Measurements from ENCODE around the gene GLO1.
"Not testable (repeated sequence)": the region's sequence is repeated elsewhere in the genome, so short reads cannot be mapped to it uniquely, and the experiment has no call there.

The GLO1 gene

DNA sequence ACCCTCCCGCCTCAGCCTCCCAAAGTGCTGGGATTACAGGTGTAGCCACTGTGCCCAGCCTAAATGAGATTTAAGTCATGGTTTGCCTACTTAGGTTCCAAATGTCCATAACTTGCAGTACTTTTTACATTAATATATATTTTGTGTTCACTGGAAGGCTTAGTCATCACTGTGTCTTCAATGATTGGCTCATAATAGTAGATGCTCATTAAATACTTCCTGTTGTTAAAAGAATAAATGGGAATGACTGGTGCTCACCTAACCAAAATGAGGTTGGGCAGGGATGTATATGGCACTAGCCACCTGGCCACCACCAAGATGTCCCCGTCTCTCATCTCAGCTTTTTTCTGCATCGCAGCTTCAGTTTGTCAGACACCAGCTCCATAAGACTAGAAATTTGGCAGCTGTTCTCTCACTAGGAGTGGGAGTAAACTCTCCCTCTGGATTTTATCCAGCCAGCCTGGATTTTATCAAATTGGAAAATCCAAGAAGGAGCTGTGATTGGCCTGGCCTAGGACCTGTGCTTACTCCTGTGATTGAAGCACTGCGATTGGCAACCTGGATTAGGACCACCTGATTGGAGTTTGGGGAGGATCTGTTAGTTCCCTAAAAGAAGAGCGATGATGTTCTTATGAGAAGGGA lies 1.1 kb upstream of the GLO1 start:
- DNase-seq: no peak

DNA sequence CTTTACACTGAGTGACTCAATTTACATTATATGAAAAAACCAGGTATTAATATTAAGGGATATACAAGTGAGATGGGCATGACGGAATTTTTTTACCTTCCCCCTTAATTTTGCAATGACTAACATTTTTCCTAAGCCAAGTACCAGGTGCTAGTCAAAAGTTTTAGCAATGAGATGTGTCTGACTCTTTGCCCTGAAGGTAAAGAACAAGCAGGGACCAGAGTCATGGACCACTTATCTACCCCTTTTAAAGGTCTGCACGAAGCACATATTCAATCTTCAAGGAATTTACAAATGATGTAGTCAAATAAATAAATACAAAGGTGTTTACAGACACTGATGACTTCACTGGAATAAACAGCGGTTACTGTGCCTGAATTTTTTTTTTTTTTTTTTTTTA lies 1.4 kb downstream of the GLO1 start:
- no peak for DNase-seq

DNA sequence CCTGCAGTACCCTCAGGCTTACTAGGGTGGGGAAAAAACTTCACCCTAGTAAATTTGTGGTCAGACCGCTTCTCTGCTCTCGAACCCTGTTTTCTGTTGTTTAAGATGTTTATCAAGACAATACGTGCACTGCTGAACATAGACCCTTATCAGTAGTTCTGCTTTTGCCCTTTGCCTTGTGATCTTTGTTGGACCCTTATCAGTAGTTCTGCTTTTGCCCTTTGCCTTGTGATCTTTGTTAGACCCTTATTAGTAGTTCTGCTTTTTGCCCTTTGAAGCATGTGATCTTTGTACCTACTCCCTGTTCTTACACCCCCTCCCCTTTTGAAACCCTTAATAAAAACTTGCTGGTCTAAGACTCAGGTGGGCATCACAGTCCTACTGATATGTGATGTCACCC lies 3.2 kb downstream of the GLO1 start:
- not testable (repeated sequence) for DNase-seq

DNA sequence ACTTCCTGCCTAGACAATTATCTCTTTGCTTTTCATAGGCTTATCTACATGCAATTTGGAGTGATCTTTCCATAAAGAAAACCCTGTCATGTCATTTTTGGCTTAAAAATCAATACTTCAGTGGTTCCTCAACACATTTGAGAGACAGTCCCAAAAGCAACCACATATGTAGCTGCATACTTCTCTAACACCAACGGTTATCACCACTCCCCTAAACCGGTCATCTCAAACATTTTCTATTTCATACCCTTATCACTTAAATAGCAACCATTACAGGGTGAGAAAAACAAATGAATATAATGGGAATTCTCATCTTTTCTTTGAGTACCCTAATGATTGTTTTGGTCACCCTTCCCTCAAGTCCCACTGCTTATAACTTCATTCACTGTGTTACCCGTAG lies 5.1 kb downstream of the GLO1 start:
- no peak for DNase-seq

DNA sequence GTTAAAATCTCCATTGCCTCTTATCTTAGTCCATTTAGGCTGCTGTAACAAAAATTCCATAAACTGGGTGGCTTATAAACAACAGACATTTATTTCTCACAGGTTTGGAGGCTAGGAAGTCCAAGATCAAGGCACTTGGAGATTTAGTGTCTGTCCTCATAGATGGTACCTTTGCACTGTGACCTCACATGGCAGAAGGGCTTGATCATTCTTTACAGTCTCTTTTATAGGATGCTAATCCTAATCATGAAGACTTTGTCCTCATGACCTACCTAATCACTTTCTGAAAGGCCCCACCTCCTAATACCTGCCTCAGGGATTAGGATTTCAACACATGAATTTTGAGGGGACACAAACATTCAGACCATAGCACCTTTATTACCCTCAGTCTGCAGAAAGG lies 6.6 kb downstream of the GLO1 start:
- no peak for DNase-seq

DNA sequence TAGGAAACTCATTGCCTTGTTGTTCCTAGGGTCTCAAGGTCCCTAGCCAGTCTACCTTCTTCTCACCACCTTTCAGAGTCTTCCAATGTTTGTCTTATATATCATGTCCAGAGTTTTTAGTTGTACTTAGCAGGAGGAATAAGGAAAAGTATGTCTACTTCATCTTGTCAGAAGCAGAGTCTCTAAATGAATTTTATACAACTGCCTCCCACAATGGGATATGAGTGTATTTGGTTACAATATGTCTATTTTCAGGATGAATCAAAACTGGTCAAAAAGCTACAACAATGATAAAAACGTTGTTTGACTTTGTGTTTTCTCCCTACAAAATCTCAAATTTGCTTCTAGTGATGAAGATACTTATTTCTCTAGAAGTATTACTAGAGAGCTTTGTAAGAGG lies 7.0 kb downstream of the GLO1 start:
- DNase-seq: no peak

DNA sequence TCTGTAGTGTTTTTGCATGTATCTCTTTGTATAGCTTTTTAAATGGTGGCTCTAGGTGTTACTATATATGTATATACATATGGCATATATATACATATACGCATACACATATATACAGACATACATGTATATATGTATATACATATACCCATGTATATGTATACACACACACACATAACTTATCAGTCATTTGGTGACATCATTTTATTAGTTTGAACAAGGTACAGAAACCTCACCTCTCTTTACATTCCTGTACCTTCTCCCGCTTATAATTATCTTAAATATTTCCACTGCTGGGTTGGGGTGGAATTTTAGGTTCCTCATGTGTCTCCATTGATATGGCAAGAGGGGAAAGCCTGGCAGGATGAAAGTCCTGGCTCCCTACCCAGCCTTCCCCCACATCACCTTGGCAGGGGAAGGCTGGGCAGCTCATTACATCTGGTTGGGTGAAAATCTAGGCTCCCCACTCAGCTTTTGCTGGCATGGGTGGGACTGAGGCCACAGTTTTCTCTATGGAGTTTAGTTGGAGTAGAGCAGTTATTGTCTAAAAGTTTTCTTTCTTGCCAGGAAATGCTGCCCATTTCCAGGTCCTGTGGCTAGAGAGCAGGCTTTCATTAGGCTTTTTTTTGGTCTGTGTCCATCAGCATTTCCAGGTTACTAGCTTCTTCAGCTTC lies 7.6 kb downstream of the GLO1 start:
- DNase-seq: no peak

DNA sequence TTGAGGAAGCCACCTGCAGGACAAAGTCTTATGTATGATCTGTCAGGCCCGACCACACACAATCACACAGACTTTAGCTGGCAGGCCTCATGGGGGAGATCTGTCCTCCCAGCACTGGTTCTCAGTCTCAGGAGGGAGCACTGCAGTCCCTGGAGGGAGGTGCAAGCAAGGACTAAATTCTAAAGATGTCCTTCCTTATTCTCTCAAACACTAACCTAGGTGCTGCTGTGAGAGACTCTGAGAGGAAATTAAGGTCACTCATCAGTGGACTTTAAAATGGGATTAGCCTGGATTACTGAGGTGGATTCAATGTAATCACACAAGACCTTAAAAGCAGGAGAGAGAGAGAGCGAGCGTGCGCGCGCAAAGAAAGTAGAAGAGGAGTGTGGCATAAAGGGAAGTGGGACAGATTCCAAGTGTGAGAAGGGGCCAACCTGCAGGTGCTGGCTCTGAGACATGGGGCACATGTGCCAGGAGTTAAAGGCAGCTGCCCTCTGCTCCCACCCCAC lies 14.3 kb downstream of the GLO1 start:
- no peak for DNase-seq

DNA sequence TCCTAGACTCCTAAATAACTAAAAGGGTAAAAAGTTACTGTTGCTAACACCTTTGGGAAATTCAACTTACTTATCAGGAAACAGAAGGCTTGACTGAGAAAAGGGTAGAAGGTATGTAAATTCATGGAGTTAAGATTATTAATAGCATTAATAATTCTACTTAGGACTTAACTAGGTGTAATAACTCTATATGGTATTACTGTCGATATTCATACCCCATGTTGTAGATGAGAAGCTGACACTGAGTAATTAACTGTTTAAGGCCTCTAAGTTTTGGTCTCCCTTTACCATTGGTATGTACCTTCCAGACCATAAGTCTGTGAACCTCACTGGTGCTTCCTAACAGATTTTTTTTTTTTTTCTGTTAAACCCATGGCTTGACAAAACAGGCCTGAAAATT lies 15.4 kb downstream of the GLO1 start:
- no peak for DNase-seq

DNA sequence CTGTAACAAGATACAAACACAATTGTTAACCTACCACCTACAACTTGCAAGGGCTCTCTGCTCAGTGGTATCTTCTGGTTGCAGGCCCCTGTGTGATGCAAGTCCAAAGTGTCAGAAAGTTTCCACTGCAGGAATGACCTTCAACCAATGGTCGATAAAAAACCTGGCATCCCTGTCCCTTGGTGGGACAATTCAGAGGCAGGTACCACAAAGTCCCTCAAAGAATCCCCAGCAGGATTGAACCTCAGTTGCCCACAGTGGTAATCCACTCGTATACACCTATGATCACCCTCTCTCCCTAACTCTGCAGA lies 15.9 kb downstream of the GLO1 start:
- no peak for DNase-seq

DNA sequence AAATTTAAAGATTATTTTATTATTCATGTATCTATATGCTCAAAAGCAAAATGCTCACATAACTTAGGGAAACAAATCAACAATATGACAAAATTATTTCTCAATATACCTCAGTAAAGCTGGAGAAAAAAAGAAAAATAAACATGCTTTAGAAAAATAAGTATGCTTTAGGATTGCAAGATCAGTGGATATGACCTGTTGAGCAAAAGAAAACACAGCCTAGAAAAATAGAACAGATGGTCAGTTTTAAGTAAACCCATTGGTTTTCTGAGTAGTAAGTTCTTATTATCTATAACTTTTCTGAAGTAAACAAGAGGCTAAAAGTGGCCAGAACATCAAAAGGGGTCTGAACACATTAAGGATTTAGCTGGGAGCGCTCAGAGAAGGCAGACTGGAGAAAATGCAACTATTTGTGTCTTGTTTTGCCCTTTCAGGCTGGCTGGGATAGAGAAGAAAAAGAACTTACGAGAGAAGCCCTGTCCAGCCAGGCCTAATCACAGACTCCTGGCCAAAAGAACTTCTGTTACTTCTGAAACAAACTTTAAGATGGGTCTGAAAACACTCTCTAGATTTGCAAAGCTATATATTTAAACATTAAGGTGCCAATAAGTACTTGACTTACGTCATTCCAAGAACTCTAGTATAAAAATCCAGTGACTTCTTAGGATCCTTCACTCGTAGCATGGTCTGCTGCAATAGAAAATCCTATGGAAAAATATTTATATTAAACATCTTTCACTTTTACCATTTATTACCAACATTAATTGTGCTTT lies 16.5 kb downstream of the GLO1 start:
- no peak for DNase-seq

DNA sequence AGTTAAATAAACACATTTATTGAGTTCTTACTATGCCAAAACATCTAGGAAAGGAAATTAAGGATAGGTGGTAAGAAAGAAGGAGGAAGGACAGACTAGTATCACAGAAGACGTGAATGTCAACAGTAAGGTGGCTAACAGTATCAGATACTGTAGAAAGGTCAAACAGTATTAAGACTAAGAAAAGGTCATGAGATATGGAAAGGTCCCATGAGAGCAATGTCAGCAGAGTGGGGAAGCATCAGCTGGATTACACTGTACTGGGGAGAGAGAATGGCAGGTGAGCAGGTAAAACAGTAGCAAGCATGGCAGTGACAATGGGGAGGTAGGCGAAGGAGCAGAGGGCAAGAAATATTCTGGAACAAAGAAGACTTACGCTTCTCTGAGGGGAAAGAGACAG lies 18.0 kb downstream of the GLO1 start:
- DNase-seq: no peak

DNA sequence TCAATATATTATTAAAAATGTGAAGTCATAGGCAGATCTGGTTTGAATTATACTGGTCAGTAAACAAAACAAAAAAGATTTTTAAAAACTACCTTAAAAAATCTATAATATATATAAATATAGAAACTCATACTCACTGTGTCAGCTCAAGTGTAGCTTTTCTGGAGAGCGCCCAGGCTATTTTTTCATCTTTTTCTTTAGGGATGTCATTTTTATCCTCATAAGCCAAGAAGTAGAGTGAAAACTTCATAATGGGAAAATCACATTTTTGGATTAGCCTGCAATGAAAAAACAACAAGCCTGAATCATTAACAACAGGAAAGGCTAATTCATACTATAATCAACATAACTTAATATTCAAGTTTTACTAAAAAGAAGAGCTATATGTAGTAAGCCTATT lies 18.7 kb downstream of the GLO1 start:
- DNase-seq: no peak

DNA sequence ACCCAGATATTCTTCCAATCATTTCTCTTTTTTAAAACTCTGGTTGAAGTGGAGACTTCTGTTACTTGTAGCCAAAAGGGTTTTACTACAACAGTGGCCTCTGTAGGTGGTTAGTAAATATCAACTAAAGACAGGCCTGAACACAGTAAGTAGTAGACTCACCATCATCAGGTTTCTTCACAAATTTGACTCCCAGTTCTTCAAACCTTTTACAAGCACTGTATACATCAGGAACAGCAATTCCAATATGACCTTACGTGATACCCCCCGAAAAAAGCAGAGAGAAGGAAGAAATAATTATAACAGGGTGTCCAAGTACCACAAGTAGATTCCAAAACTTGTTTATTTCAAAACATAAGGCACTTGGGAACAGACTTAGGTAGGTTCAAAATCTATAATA lies 21.1 kb downstream of the GLO1 start:
- no peak for DNase-seq

DNA sequence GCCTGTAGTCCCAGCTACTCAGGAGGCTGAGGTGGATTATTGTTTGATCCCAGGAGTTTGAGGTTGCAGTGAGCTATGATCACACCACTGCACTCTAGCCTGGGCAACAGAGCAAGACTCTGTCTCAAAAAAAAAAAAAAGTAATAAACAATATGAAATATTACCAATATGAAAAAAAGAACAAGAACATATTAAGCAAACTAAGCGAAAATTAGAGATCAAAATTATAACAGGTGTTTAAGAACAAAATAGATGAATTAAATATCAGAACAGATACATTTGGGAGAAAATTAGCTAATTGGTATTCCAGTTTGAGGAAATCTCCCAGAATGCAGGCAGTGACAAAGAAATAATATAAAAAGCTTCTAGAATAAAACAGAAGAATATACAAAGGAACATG lies 23.3 kb downstream of the GLO1 start:
- DNase-seq: no peak

DNA sequence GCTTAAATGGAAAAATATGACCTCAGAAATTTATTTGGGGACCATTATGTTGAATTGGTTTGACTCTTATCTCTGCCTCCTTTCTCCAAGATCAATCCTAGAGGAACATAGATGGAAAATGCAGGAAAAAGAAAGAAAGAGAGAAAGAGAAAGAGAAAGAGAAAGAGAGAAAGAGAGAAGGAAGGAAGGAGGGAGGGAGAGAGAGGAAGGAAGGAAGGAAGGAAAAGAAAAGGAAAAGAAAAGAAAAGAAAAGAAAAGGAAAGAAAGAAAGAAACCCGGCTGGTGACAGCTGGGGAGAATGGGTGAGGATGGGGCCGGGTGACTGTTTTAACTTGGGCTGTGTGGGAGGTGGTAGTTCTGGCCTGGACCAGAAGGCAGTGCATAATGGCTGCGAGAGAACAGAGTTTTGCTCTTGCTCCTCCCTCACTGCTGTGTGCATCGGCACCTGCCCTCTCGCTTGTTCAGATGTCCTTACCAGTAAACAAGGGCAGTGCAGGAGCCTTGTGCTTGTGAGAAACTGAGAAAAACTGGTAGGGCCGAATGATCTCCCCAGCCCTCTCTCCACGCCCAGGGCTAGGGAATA lies 24.7 kb downstream of the GLO1 start:
- no peak for DNase-seq

DNA sequence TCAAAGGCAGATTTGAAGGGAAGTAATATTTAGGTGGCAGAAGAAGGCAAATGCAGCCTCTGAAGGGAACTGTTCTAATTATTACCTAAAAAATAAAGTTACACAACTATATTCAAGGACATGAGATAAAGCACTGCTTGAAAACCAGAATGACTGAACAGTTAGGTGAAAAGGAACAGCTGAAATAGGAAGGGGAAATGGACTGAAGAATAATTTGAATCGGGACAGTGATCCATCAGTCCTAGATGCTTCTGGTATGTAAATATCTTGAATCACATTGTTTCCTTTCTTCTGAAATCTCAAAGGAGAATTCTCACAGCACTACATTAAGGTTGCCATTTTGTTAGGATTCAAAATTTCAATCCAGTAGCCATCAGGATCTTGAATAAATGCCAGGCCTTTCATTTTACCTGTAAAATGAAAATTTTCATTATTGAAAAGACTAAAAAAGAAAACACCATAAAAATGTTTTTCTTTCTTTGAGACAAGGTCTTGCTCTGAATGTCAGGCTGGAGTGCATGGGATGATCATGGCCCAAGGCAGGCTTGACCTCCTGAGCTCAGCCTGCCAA lies 25.9 kb downstream of the GLO1 start:
- no peak for DNase-seq

DNA sequence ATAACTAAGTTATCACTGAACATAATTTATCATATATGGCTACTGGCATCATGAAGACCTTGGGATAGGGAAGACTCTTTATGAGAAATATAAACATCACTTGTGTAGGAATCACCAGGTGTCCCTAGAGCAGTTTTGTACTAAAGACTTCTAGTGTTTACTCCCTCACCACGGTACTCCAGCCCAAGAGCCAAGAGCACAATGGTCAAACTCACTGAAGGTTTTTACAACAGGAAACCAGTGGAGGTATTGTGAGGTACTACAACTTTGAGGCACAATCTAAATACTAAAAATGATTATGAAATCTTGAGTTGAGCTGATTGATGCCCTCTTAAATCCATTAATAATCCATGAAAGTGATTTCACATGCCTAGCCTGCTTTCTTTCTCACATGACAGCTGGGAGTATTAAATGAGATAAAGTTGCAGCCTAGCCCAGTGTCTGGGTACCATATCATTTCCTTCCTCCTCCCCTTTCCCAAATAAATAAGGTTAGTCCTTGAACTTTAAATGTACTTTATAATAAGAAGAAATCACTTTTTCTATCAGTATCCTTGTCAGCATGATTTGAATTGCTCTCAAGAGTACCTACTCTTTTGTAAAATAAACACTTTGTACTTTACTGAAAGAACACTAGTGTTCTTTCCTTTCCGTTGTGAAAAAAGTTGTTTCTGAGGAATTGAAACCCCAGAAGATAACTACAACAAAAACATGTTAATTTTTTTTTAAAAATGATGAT lies 26.5 kb downstream of the GLO1 start:
- DNase-seq: no peak

DNA sequence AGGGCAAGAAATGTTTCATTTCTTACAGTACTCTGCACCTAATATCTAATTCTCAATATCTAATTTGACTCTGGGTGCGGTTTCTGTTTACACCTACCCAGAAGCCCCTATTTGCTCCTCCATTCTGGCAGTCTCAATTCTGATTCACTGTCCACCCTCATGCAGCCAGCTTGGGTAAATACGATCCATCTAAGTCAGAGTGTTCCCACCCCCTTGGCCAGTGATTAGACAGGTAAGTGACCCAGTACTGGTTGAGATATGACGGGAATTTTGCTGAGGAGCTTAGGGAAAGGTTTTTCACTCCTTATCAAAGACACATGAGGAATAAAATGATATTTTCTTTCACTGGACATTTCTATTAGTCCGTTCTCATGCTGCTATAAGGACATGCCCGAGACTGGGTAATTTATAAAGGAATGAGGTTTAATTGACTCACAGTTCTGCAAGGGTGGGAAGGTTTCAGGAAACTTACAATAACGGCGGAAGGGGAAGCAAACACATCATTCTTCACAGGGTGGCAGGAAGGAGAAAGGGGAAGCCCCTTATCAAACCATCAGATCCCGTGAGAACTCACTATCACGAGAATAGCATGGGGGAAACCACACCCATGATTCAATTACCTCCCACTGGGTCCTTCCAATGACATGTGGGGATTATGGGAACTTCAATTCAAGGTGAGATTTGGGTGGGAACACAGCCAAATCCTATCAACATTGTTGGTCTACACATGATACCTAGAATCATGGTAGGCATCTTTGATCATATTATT lies 29.4 kb downstream of the GLO1 start:
- no peak for DNase-seq

DNA sequence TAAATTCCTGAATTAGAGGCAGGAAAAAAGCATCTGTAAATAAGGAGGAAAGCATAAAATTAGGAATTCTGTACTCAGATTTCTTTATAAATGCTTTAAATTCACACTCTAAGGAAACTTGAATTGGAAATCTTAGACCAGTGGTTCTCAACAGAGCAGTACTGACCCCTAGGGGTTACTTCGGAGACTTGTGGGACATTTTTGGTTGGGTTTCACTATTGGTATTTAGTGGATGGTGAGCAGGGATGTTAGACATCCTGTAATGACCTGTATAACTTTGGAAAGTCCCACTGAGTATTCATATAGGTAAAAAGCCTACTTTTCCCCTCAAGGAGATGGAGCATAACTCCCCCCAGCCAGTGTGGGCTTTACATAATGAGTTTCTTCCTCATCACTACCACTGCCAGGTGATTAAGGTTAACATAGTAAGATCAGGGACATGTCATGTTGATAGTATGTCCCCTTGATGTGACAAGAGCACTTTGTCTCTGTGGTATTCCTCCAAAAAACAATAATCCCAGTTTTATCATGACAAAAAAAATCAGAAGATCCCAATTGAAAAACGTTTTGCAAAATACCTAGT lies 31.0 kb downstream of the GLO1 start:
- DNase-seq: peak; percentile 13

DNA sequence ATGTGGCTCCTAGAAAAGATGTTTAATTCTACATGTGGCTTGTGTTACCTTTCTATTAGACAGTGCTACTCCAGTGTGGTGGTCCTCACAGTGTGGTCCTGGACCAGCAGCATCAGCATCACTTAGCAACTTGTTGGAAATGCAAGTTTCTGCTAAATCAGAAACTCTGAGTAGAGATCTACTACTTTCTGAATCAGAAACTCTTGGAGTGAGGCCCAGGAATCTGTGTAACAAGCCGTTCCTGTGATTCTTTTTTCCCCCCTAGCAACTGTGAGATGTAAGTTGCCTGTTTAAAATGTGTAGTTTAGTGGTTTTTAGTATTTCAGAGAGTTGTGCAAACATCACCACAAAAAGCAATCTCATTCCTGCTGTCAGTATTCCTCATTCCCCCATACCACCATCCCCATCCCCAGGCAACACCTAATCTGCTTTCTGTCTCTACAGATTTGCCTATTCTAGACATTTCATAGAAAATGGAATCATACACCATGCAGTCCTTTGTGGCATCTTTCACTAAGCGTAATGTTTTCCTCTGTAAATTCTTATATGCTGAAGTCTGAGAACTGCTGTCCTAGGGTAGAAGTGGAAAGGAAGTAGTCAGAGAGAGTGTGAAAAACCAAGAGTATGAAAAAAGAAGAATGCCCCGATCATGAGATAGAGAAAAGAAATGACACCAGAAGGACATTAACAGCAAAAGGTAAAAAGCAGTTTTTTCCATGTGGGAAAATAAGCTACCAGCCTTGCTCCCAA lies 44.4 kb downstream of the GLO1 start:
- no peak for DNase-seq

Data from NCI-H446 treated with DMSO at 0.1 percent for 48 hours (cell line).